ENCODE measurements around the gene NCAM1. TPM values are rescaled to one million over a fixed set of nuclear protein-coding genes. Genes with fewer than 3 reads are reported as not detected.

The NCAM1 gene
- total RNA-seq, 1 donor from 2014 or later: not detected

DNA sequence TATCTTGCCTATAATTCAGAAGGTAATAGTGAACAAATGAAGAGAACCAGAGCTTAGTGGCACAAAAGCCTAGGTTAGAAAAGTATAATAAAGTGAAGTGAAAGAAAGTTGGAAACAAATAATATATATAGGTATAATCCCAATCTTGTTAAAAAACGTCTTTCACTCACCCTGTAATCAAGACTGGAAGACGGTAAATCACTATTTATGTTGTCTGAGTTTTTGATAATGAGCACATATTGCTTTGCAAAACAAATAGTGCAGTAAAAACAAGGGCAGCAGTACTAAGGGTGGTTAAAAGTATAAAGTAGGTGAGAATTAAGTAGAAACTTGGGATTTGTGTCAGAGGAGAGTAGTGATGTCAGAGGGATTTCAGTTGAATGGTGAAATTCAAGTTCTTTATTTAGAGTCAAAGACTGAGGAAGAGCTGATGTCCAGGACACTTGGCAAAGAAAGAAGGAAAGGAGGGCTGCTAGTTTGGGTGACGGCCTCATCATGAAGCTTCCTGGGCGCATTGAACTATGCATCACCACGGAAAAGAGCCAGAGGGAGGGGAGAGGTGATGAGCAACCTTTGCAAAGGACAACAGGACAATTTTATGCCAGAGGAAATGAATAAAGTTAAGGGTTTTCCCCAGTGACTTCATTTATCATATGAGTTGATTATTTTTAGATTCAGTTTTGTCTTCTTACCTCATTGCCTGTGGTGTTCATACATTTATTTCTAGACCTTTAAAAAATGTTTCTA lies 11.4 kb downstream of the NCAM1 start:
- intact Hi-C loops (cut with micrococcal nuclease): no loop called here
- no peaks in the 10 kb centered on the region for H3K9me3 Mint-ChIP-seq
- H3K4me1 Mint-ChIP-seq (ENCODE audit: low read depth): no peaks in the 10 kb centered on the region
- no peaks in the 10 kb centered on the region for H3K36me3 Mint-ChIP-seq (ENCODE audit: low read depth)
- peaks cover 11% of the 10 kb centered on the region for H3K27me3 Mint-ChIP-seq (ENCODE audit: insufficient read depth)
- no peak overlapping the region for H3K27ac Mint-ChIP-seq
- no peak overlapping the region for H3K4me3 Mint-ChIP-seq
- no peak for DNase-seq (ENCODE audit: low spot score)

DNA sequence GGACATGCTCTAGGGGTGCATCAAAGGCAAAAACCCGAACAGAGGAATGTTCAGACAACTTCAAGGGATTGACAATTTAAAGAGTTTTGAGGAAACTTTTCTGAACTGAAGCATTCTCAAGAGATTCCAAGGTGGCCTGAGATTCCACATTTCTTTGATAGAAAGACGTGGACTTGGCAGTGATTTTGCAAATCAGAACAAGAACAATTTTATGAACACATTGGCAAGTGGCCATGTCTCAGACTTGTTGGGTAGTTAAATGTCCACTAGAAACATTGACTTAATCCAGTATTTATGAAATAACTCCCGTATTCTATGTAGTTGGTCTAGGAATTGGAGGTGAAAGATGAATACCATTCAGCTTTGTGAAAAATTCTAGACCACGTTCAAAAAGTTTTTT lies 13.8 kb downstream of the NCAM1 start:
- intact Hi-C loops (cut with micrococcal nuclease): no loop called here
- Mint-ChIP-seq H3K27ac (no peak overlapping the region), H3K27me3 (ENCODE audit: insufficient read depth) (peaks cover 11% of the 10 kb centered on the region), H3K9me3 (no peaks in the 10 kb centered on the region), H3K4me1 (ENCODE audit: low read depth) (no peaks in the 10 kb centered on the region), H3K4me3 (no peak overlapping the region), H3K36me3 (ENCODE audit: low read depth) (no peaks in the 10 kb centered on the region)
- no peak for DNase-seq (ENCODE audit: low spot score)

DNA sequence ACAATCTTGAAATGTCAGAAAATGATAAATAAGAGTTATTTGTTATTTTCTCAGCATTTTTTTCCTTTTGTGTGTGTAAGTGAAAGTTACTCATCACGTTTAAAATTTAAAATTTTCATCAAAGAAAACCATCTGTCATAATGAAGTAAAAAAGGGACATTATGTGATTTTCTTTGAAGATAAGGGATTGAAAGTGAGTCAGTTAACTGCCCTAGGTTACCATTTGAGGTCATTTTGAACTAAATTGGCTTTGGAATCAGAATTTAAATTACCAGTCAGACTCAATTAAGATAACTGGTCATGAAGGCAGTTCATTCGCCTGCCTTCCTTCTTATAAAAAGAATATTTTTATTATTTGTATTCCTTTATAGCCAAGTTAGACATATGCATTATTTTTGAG lies 14.3 kb downstream of the NCAM1 start:
- Mint-ChIP-seq H3K4me1 (ENCODE audit: low read depth) (no peaks in the 10 kb centered on the region), H3K36me3 (ENCODE audit: low read depth) (no peaks in the 10 kb centered on the region), H3K9me3 (no peaks in the 10 kb centered on the region), H3K4me3 (no peak overlapping the region), H3K27me3 (ENCODE audit: insufficient read depth) (peaks cover 8% of the 10 kb centered on the region), H3K27ac (no peak overlapping the region)
- DNase-seq (ENCODE audit: low spot score): no peak
- intact Hi-C loops (cut with micrococcal nuclease): no loop called here

- no peaks in the 10 kb centered on the region for H3K9me3 Mint-ChIP-seq
- no peaks in the 10 kb centered on the region for H3K36me3 Mint-ChIP-seq (ENCODE audit: low read depth)
- no peak for DNase-seq (ENCODE audit: low spot score)
- intact Hi-C loops (cut with micrococcal nuclease): no loop called here
- H3K4me3 Mint-ChIP-seq: no peak overlapping the region
- peaks cover 10% of the 10 kb centered on the region for H3K27me3 Mint-ChIP-seq (ENCODE audit: insufficient read depth)
- H3K4me1 Mint-ChIP-seq (ENCODE audit: low read depth): no peaks in the 10 kb centered on the region
- no peak overlapping the region for H3K27ac Mint-ChIP-seq
Measured at GRCh38 chr11:112977755-112978154, 16.5 kb downstream of the NCAM1 start.

DNA sequence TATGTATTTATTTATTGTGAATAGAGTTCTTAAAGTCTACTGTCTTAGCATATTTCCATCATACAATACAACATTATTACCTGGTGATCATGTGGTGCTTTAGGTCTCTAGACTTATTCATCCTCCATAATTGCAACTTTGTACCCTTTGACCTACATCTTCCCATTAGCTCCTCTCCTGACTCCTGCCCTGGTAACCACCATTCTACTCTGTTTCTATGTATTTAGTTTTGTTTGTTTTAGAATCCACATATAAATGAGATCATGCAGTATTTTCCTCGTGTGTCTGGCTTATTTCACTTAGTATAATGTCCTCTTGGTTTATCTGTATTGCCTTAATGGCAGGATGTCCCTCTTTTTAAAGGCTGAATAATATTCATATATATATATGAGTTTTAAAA lies 22.7 kb downstream of the NCAM1 start:
- intact Hi-C loops (cut with micrococcal nuclease): no loop called here
- H3K4me3 Mint-ChIP-seq: no peak overlapping the region
- H3K27ac Mint-ChIP-seq: no peak overlapping the region
- H3K4me1 Mint-ChIP-seq (ENCODE audit: low read depth): no peaks in the 10 kb centered on the region
- H3K9me3 Mint-ChIP-seq: peaks cover under 1% of the 10 kb centered on the region
- H3K27me3 Mint-ChIP-seq (ENCODE audit: insufficient read depth): peaks cover 8% of the 10 kb centered on the region
- H3K36me3 Mint-ChIP-seq (ENCODE audit: low read depth): no peaks in the 10 kb centered on the region
- DNase-seq (ENCODE audit: low spot score): no peak

GRCh38 chr11:112989198-112989597 lies 28.0 kb downstream of the NCAM1 start:
- Mint-ChIP-seq H3K27ac (no peak overlapping the region), H3K27me3 (ENCODE audit: insufficient read depth) (no peaks in the 10 kb centered on the region), H3K4me3 (no peak overlapping the region), H3K4me1 (ENCODE audit: low read depth) (no peaks in the 10 kb centered on the region), H3K36me3 (ENCODE audit: low read depth) (no peaks in the 10 kb centered on the region), H3K9me3 (peaks cover 7% of the 10 kb centered on the region)
- intact Hi-C loops (cut with micrococcal nuclease): no loop called here
- DNase-seq (ENCODE audit: low spot score): no peak

DNA sequence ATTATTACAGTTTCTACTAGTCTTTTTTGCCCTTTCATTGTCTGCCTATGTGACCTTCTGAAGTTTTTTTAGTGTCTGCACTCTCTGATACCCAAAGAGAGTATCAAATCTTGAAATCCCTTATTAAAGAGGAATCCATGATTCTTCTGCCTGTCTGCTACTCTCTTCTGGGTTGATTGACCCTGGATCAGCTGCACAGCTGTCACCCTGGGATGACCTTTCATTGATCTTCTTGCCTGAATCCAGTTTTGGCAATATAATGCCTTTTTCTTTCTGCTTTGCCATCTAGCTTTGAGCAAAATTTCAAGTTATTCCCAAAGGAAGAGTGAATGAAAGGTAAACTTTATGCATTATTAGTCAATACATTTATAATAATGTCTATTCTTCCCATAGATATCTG lies 32.6 kb downstream of the NCAM1 start:
- Mint-ChIP-seq H3K36me3 (ENCODE audit: low read depth) (no peaks in the 10 kb centered on the region), H3K27me3 (ENCODE audit: insufficient read depth) (peaks cover 5% of the 10 kb centered on the region), H3K9me3 (peaks cover 7% of the 10 kb centered on the region), H3K4me3 (no peak overlapping the region), H3K4me1 (ENCODE audit: low read depth) (no peaks in the 10 kb centered on the region), H3K27ac (no peak overlapping the region)
- intact Hi-C loops (cut with micrococcal nuclease): no loop called here
- DNase-seq (ENCODE audit: low spot score): no peak

- no peak for DNase-seq (ENCODE audit: low spot score)
- no peaks in the 10 kb centered on the region for H3K4me1 Mint-ChIP-seq (ENCODE audit: low read depth)
- H3K36me3 Mint-ChIP-seq (ENCODE audit: low read depth): no peaks in the 10 kb centered on the region
- H3K27me3 Mint-ChIP-seq (ENCODE audit: insufficient read depth): peaks cover 7% of the 10 kb centered on the region
- intact Hi-C loops (cut with micrococcal nuclease): no loop called here
- no peak overlapping the region for H3K4me3 Mint-ChIP-seq
- H3K9me3 Mint-ChIP-seq: no peaks in the 10 kb centered on the region
- H3K27ac Mint-ChIP-seq: no peak overlapping the region
Measured at GRCh38 chr11:112995423-112996090, 34.3 kb downstream of the NCAM1 start.

DNA sequence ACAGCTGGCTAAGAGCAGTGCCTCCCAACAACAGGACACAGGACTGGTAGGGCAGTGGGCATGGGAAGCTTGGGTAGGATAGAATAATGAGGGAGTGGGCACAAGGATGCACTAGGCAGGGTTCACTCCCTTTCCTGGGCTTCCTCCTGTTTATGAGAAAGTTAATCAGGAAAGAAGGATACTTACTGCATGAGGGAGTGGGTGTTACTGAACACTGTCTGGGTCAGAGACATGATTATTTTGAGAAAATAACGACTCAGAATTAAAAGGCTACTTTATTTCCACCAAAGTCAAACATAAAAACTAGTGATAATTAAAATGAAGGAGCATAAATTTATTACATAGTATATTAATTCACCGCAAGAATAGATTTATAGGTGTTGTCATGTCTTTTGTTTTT lies 35.8 kb downstream of the NCAM1 start:
- intact Hi-C loops (cut with micrococcal nuclease): no loop called here
- Mint-ChIP-seq H3K9me3 (no peaks in the 10 kb centered on the region), H3K36me3 (ENCODE audit: low read depth) (no peaks in the 10 kb centered on the region), H3K27me3 (ENCODE audit: insufficient read depth) (peaks cover 7% of the 10 kb centered on the region), H3K27ac (no peak overlapping the region), H3K4me1 (ENCODE audit: low read depth) (no peaks in the 10 kb centered on the region), H3K4me3 (no peak overlapping the region)
- no peak for DNase-seq (ENCODE audit: low spot score)

DNA sequence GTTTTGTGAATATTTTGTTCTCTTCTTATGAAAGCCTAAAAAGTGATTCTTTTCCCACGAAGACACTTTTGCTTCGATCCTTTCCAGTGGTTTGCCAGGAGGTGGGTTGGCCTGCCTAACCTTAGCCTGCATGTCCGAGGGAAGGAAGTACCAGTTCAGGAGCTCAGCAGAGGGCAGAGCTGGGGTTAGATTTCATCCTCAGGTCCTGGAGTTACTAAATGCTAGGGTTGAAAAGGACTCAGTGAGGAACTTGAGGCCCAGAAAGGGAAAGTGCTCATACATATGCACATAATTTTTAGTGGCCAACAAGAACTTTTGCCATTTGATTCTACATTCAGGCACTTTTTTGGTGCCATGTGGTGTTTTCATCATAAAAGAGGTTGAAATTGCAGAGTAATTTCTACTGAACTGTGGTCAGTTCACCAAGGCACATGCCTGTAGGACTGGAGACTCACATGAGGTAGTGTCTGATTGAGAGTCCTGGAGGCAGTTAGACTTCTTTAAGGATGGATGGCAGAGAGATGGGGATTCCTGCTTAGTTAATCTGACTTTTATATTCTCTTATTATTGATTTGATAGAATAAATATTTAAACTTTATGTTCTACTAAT lies 36.7 kb downstream of the NCAM1 start:
- H3K36me3 Mint-ChIP-seq (ENCODE audit: low read depth): no peaks in the 10 kb centered on the region
- no peak overlapping the region for H3K27ac Mint-ChIP-seq
- peaks cover 7% of the 10 kb centered on the region for H3K27me3 Mint-ChIP-seq (ENCODE audit: insufficient read depth)
- H3K4me3 Mint-ChIP-seq: no peak overlapping the region
- H3K4me1 Mint-ChIP-seq (ENCODE audit: low read depth): no peaks in the 10 kb centered on the region
- intact Hi-C loops (cut with micrococcal nuclease): no loop called here
- DNase-seq (ENCODE audit: low spot score): no peak
- no peaks in the 10 kb centered on the region for H3K9me3 Mint-ChIP-seq

GRCh38 chr11:112999520-112999919 lies 38.3 kb downstream of the NCAM1 start:
- no peak overlapping the region for H3K27ac Mint-ChIP-seq
- H3K36me3 Mint-ChIP-seq (ENCODE audit: low read depth): no peaks in the 10 kb centered on the region
- H3K27me3 Mint-ChIP-seq (ENCODE audit: insufficient read depth): peaks cover 7% of the 10 kb centered on the region
- no peaks in the 10 kb centered on the region for H3K4me1 Mint-ChIP-seq (ENCODE audit: low read depth)
- no peak for DNase-seq (ENCODE audit: low spot score)
- no peak overlapping the region for H3K4me3 Mint-ChIP-seq
- H3K9me3 Mint-ChIP-seq: no peaks in the 10 kb centered on the region
- intact Hi-C loops (cut with micrococcal nuclease): no loop called here

DNA sequence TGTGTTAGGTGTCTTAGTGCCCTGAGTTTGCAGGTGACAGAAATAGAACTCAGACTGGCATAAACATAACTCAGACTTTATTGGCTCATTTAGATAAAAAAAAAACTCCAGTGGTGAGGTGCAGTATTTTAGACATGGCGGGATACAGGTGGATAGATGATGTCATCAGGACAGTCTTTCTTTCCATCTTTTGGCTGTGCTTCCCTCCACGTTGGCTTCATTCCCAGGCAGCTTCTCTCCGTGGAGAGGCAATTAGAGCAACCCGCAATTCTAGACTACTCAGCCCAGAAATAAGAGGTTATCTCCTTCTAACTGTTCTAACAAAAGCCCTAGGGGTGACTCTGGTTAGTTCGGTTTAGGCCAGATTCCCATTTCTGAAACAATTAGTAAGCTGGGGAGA lies 40.5 kb downstream of the NCAM1 start:
- DNase-seq (ENCODE audit: low spot score): no peak
- no peak overlapping the region for H3K27ac Mint-ChIP-seq
- H3K4me1 Mint-ChIP-seq (ENCODE audit: low read depth): no peaks in the 10 kb centered on the region
- peaks cover 2% of the 10 kb centered on the region for H3K27me3 Mint-ChIP-seq (ENCODE audit: insufficient read depth)
- H3K36me3 Mint-ChIP-seq (ENCODE audit: low read depth): no peaks in the 10 kb centered on the region
- H3K4me3 Mint-ChIP-seq: no peak overlapping the region
- intact Hi-C loops (cut with micrococcal nuclease): no loop called here
- H3K9me3 Mint-ChIP-seq: no peaks in the 10 kb centered on the region

DNA sequence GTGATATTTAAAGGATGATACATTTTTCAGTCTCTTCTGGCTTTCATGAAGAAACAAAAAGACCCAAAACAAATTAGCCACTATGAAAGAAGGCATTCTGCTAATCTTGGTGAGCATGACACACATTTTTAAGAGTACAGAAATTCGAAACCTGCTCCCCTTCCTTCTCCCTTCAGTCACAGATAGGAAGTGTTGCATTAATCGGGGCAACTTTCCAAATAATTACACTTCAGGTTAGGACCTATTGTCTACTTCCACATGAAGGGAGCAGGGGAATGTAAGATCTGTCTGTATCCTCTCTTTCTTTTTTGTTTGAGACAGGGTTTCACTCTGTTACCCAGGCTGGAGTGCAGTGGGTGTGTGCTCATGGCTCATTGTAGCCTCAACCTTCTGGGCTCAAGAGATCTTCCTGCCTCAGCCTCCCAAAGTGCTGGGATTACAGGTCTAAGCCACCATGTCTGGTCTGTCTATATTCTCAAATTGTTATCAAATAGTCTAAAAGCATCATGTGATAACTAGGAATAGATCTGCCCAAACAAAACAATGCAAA lies 45.8 kb downstream of the NCAM1 start:
- Mint-ChIP-seq H3K4me1 (ENCODE audit: low read depth) (no peaks in the 10 kb centered on the region), H3K27ac (no peak overlapping the region), H3K27me3 (ENCODE audit: insufficient read depth) (no peaks in the 10 kb centered on the region), H3K4me3 (no peak overlapping the region), H3K36me3 (ENCODE audit: low read depth) (no peaks in the 10 kb centered on the region), H3K9me3 (no peaks in the 10 kb centered on the region)
- intact Hi-C loops (cut with micrococcal nuclease): no loop called here
- DNase-seq (ENCODE audit: low spot score): no peak

Measured in activated T-helper 1 cell treated with anti-CD3 and anti-CD28 coated beads, Interleukin-12 subunit alpha, Interleukin-12 subunit beta, Interleukin-2, Interleukin-4 antibody, amounts not matched to agents 30 ng/mL and 10 ng/mL and 1 ng/mL, durations not matched to agents 14 hours and 24 hours and 36 hours (primary cell).